SU-DHL-6 (cell line): ENCODE data around the gene ATF7IP.
A peak's percentile ranks its signal among the peaks of the same experiment; 100 is the strongest.

Source experiments
- H2AFZ ChIP-seq: fragments of 200-600 bp; sonication (generic); 2 replicates; pipeline ENCODE4 v1.6.1; 2014; ENCODE audit warnings: low read depth, mild to moderate bottlenecking, moderate library complexity, mixed read lengths, antibody characterized with exemption, low read length; ENCODE audit not compliant: severe bottlenecking
- H3F3A ChIP-seq: fragments of 200-600 bp; shearing (Covaris generic); 2 replicates; pipeline ENCODE4 v1.6.0; 2016; ENCODE audit warnings: antibody characterized with exemption, mild to moderate bottlenecking; ENCODE audit not compliant: insufficient read depth
- H3K27ac ChIP-seq: fragments of 200-600 bp; sonication (generic); 2 replicates; pipeline ENCODE4 v1.5.1; 2016; ENCODE audit warnings: low read depth, mild to moderate bottlenecking, low read length, moderate library complexity, mixed read lengths
- H3K27me3 ChIP-seq: fragments of 200-600 bp; sonication (generic), shearing (Covaris generic); 2 replicates; pipeline ENCODE4 v1.6.0; 2014; ENCODE audit warnings: mild to moderate bottlenecking, low read length
- H3K36me3 ChIP-seq: fragments of 200-600 bp; sonication (generic); 2 replicates; pipeline ENCODE4 v1.6.1; 2014; ENCODE audit warnings: mild to moderate bottlenecking, low read length, mixed read lengths
- H3K4me2 ChIP-seq: fragments of 300-600, 200-600 bp; shearing (Covaris generic), sonication (generic); 2 replicates; pipeline ENCODE4 v1.6.0; 2014; ENCODE audit warnings: low read length, low read depth, mild to moderate bottlenecking; ENCODE audit not compliant: poor library complexity, severe bottlenecking
- H3K4me3 ChIP-seq: fragments of 200-600 bp; sonication (generic); 2 replicates; pipeline ENCODE4 v1.5.1; 2014; ENCODE audit warnings: antibody characterized with exemption, low read length, mild to moderate bottlenecking, mixed read lengths; ENCODE audit not compliant: insufficient read depth, poor library complexity, severe bottlenecking
- H3K79me2 ChIP-seq: fragments of 200-600 bp; sonication (generic); 2 replicates; pipeline ENCODE4 v1.6.1; 2014; ENCODE audit warnings: mild to moderate bottlenecking, low read length, moderate library complexity; ENCODE audit not compliant: insufficient read depth
- H3K9ac ChIP-seq: fragments of 200-600 bp; sonication (generic); 2 replicates; pipeline ENCODE4 v1.7.0; 2014; ENCODE audit warnings: mild to moderate bottlenecking, low read length
- H3K9me2 ChIP-seq: fragments of 200-600 bp; sonication (generic); replicated peaks from 2 replicates; pipeline ENCODE4 v1.6.1; 2014; ENCODE audit warnings: low read length; ENCODE audit not compliant: insufficient read depth
- H3K9me3 ChIP-seq: fragments of 200-600 bp; sonication (generic); 2 replicates; pipeline ENCODE4 v1.6.1; 2014; ENCODE audit warnings: low read length, mixed read lengths; ENCODE audit not compliant: insufficient read depth
- H4K20me1 ChIP-seq: fragments of 200-600 bp; sonication (generic); 2 replicates; pipeline ENCODE4 v1.6.1; 2014; ENCODE audit warnings: low read depth, mild to moderate bottlenecking, antibody characterized with exemption, low read length, moderate library complexity, mixed read lengths
- CTCF ChIP-seq: fragments of 200-600 bp; sonication (generic); IDR thresholded peaks from one replicate; pipeline ENCODE4 v1.5.1; 2017; ENCODE audit warnings: antibody characterized with exemption, mild to moderate bottlenecking, low read length, moderate library complexity; ENCODE audit not compliant: insufficient read depth, poor library complexity, severe bottlenecking
- EZH2phosphoT487 ChIP-seq: fragments of 200-600 bp; sonication (generic), shearing (Covaris generic); conservative IDR thresholded peaks from 2 replicates; pipeline ENCODE4 v1.6.1; 2018; ENCODE audit warnings: mild to moderate bottlenecking, antibody characterized with exemption, low read length, moderate library complexity, mixed read lengths

ATF7IP gene

GRCh38 chr12:14390870-14391530 is 25.5 kb downstream of the ATF7IP start:
- Histone ChIP-seq H3K79me2 (peaks cover 99% of the 10 kb centered on the region), H4K20me1 (no peaks in the 10 kb centered on the region), H2AFZ (no peak overlapping the region), H3K9me2 (no peaks in the 10 kb centered on the region), H3K9me3 (no peaks in the 10 kb centered on the region), H3K4me3 (no peak overlapping the region), H3K36me3 (0 out of 2 replicates have a peak, but pooled peaks cover 2% of the 10 kb centered on the region), H3F3A (peaks cover 56% of the 10 kb centered on the region), H3K4me2 (peak overlapping the region; percentile 47), H3K27ac (peak overlapping the region; percentile 56), H3K27me3 (no peaks in the 10 kb centered on the region), H3K9ac (peak overlapping the region; percentile 20; the same call in 1 of the 2 replicates)
- TF ChIP-seq EZH2phosphoT487 (no peak), CTCF (no peak)

- no peaks in the 10 kb centered on the region for H4K20me1 ChIP-seq
- peaks cover 60% of the 10 kb centered on the region for H3F3A ChIP-seq
- peak overlapping the region; percentile 23 for H3K9ac ChIP-seq
- no peaks in the 10 kb centered on the region for H3K27me3 ChIP-seq
- H2AFZ ChIP-seq: no peak overlapping the region
- H3K9me2 ChIP-seq: no peaks in the 10 kb centered on the region
- H3K4me2 ChIP-seq: peak overlapping the region; percentile 97
- TF ChIP-seq CTCF (no peak), EZH2phosphoT487 (no peak)
- H3K36me3 ChIP-seq: peaks cover 5% of the 10 kb centered on the region; the same call in 1 of the 2 replicates
- peak overlapping the region; percentile 17 for H3K4me3 ChIP-seq
- no peaks in the 10 kb centered on the region for H3K9me3 ChIP-seq
- peaks cover 99% of the 10 kb centered on the region for H3K79me2 ChIP-seq
- peak overlapping the region; percentile 95 for H3K27ac ChIP-seq
Measured at GRCh38 chr12:14393751-14394150, 28.3 kb downstream of the ATF7IP start.

GRCh38 chr12:14394317-14395073 is 29.0 kb downstream of the ATF7IP start:
- peak overlapping the region; percentile 95 for H3K27ac ChIP-seq
- H3K9me3 ChIP-seq: no peaks in the 10 kb centered on the region
- no peaks in the 10 kb centered on the region for H3K9me2 ChIP-seq
- peaks cover 11% of the 10 kb centered on the region; the same call in 1 of the 2 replicates for H3K36me3 ChIP-seq
- TF ChIP-seq EZH2phosphoT487 (no peak), CTCF (no peak)
- peaks cover 53% of the 10 kb centered on the region for H3F3A ChIP-seq
- peak overlapping the region; percentile 48 for H3K9ac ChIP-seq
- peak overlapping the region; percentile 97 for H3K4me2 ChIP-seq
- H3K4me3 ChIP-seq: peak overlapping the region; percentile 44
- peaks cover 99% of the 10 kb centered on the region for H3K79me2 ChIP-seq
- H3K27me3 ChIP-seq: no peaks in the 10 kb centered on the region
- no peaks in the 10 kb centered on the region for H4K20me1 ChIP-seq
- no peak overlapping the region for H2AFZ ChIP-seq
